ENCODE measurements around the gene ARNT2. TPM values are rescaled to one million over a fixed set of nuclear protein-coding genes. Genes with fewer than 3 reads are reported as not detected.

Gene ARNT2
- polyA plus RNA-seq, 1 of the 3 experiments (the other 2 are of a cell fraction): 17.0 TPM

GRCh38 chr15:80563372-80563997 lies 159.3 kb downstream of the ARNT2 start:
- Histone ChIP-seq H3K4me2 (no peak overlapping the region), H3F3A (replicated peaks; ENCODE audit: insufficient read depth) (no peaks in the 10 kb centered on the region), H3K27ac (ENCODE audit: low read depth in 2 of 2, low read length in 1 of 2) (no peak overlapping the region), H3K79me2 (ENCODE audit: insufficient read depth) (no peaks in the 10 kb centered on the region), H2AFZ (ENCODE audit: low read depth) (no peak overlapping the region), H3K9me3 (no peaks in the 10 kb centered on the region), H3K36me3 (replicated peaks in 1 of 2; ENCODE audit: control insufficient read depth in 1 of 2, insufficient read depth in 2 of 2, low read length in 1 of 2) (peaks cover 0 to 12% of the 10 kb centered on the region in 2 experiments), H3K9me2 (no peaks in the 10 kb centered on the region), H4K20me1 (ENCODE audit: insufficient read depth) (no peaks in the 10 kb centered on the region), H3K4me1 (ENCODE audit: control insufficient read depth in 1 of 2, insufficient read depth in 2 of 2, low read depth in 1 of 2, low read length in 1 of 2) (peaks cover 0 to 9% of the 10 kb centered on the region in 2 experiments; a peak in 1 of 4 replicates), H3K4me3 (ENCODE audit: low read depth in 2 of 2, low read length in 1 of 2) (no peak overlapping the region), H3K9ac (no peak overlapping the region), H3K27me3 (ENCODE audit: insufficient read depth) (no peaks in the 10 kb centered on the region)
- 94% methylated on average over 4 of the region's 7 CpGs for WGBS (ENCODE audit: low lambda C conversion rate)
- TF ChIP-seq PBX3 (IDR thresholded peaks at IDR 0.05): no peak
- TF ChIP-seq GABPA (IDR thresholded peaks at IDR 0.05; ENCODE audit: low read depth): no peak
- ChIA-PET CTCF (interaction anchor here (0.9 to 7.5 kb wide), 5 partner anchors 107 to 406 kb away, joined by 3 to 52 read pairs (median 8); partner anchors contain the start of gene CEMIP), POLR2A (no interaction called here)
- no peak for DNase-seq

GRCh38 chr15:80564056-80564455 lies 159.9 kb downstream of the ARNT2 start:
- 100% methylated on average over 6 of the region's 8 CpGs for whole genome bisulfite sequencing (ENCODE audit: low lambda C conversion rate)
- Histone ChIP-seq H3K36me3 (replicated peaks in 1 of 2; ENCODE audit: control insufficient read depth in 1 of 2, insufficient read depth in 2 of 2, low read length in 1 of 2) (peaks cover 0 to 13% of the 10 kb centered on the region in 2 experiments), H4K20me1 (ENCODE audit: insufficient read depth) (no peaks in the 10 kb centered on the region), H3K9ac (no peak overlapping the region), H3K9me2 (no peaks in the 10 kb centered on the region), H3K9me3 (no peaks in the 10 kb centered on the region), H3K27me3 (ENCODE audit: insufficient read depth) (no peaks in the 10 kb centered on the region), H3K4me3 (ENCODE audit: low read depth in 2 of 2, low read length in 1 of 2) (no peak overlapping the region), H2AFZ (ENCODE audit: low read depth) (no peak overlapping the region), H3K79me2 (ENCODE audit: insufficient read depth) (no peaks in the 10 kb centered on the region), H3K4me2 (no peak overlapping the region), H3K4me1 (ENCODE audit: control insufficient read depth in 1 of 2, insufficient read depth in 2 of 2, low read depth in 1 of 2, low read length in 1 of 2) (peaks cover 0 to 9% of the 10 kb centered on the region in 2 experiments; a peak in 1 of 4 replicates), H3K27ac (ENCODE audit: low read depth in 2 of 2, low read length in 1 of 2) (no peak overlapping the region), H3F3A (replicated peaks; ENCODE audit: insufficient read depth) (no peaks in the 10 kb centered on the region)
- POLR2A ChIA-PET: no interaction called here
- CTCF ChIA-PET: interaction anchor here (0.6 to 7.5 kb wide), 5 partner anchors 17 to 321 kb away, joined by 3 to 52 read pairs (median 8); partner anchors contain the start of gene CEMIP
- no peak for DNase-seq
- TF ChIP-seq ZBTB33 (IDR thresholded peaks at IDR 0.05; ENCODE audit: borderline replicate concordance, low read depth) (no peak), SIN3A (IDR thresholded peaks at IDR 0.05; ENCODE audit: borderline replicate concordance, low read depth, low read length) (no peak), RFX5 (IDR thresholded peaks at IDR 0.05; ENCODE audit: low read length) (no peak), RXRA (IDR thresholded peaks at IDR 0.05; ENCODE audit: borderline replicate concordance, low read depth) (no peak), USF2 (IDR thresholded peaks at IDR 0.05; ENCODE audit: borderline replicate concordance, low read depth, low read length) (no peak), SMC3 (IDR thresholded peaks at IDR 0.05; ENCODE audit: low read depth, low read length) (no peak), NFIC (IDR thresholded peaks at IDR 0.05; ENCODE audit: borderline replicate concordance) (no peak)
